Activated CD4-positive, alpha-beta T cell treated with anti-CD3 and anti-CD28 coated beads, Interleukin-2, amount 50 U/mL, for 16 hours (primary cell): ENCODE data around the gene PREPL.
"Not testable (repeated sequence)": the region's sequence is repeated elsewhere in the genome, so short reads cannot be mapped to it uniquely, and the experiment has no call there.

Experiments used
- DNase-seq: peaks from one replicate; pipeline ENCODE4 v3.0.0-alpha.2; 2020

Gene PREPL

GRCh38 chr2:44347526-44347925 lies 13.8 kb downstream of the PREPL start:
- no peak for DNase-seq

GRCh38 chr2:44342854-44343253 lies 18.4 kb downstream of the PREPL start:
- DNase-seq = peak; percentile 16

GRCh38 chr2:44335806-44336538 lies 25.3 kb downstream of the PREPL start:
- DNase-seq = no peak

- DNase-seq = no peak
These were observed 27.3 kb downstream of the PREPL start for GRCh38 chr2:44333994-44334393.

GRCh38 chr2:44330801-44331200 lies 30.5 kb downstream of the PREPL start:
- DNase-seq = no peak

- no peak for DNase-seq
These were observed 32.0 kb downstream of the PREPL start for GRCh38 chr2:44329343-44329742.

- no peak for DNase-seq
These were observed 32.5 kb downstream of the PREPL start for GRCh38 chr2:44328750-44329149.

GRCh38 chr2:44326548-44327264 lies 34.6 kb downstream of the PREPL start:
- DNase-seq = no peak

- no peak for DNase-seq
These were observed 35.4 kb downstream of the PREPL start for GRCh38 chr2:44325897-44326296.

GRCh38 chr2:44324971-44325426 lies 36.3 kb downstream of the PREPL start:
- DNase-seq = no peak

GRCh38 chr2:44321360-44321759 lies 39.9 kb downstream of the PREPL start:
- DNase-seq = no peak

GRCh38 chr2:44320832-44321231 lies 40.5 kb downstream of the PREPL start:
- DNase-seq = no peak

GRCh38 chr2:44315945-44316344 lies 45.3 kb downstream of the PREPL start:
- no peak for DNase-seq

- no peak for DNase-seq
These were observed 46.9 kb downstream of the PREPL start for GRCh38 chr2:44314362-44314761.

- DNase-seq = no peak
These were observed 51.0 kb downstream of the PREPL start for GRCh38 chr2:44310287-44310686.

- no peak for DNase-seq
These were observed 55.4 kb downstream of the PREPL start for GRCh38 chr2:44305882-44306281.

GRCh38 chr2:44304258-44304657 lies 57.0 kb downstream of the PREPL start:
- no peak for DNase-seq

GRCh38 chr2:44303766-44304165 lies 57.5 kb downstream of the PREPL start:
- DNase-seq = not testable (repeated sequence)

GRCh38 chr2:44301111-44301510 lies 60.2 kb downstream of the PREPL start:
- DNase-seq = no peak

GRCh38 chr2:44299635-44300034 lies 61.7 kb downstream of the PREPL start:
- DNase-seq = no peak

- no peak for DNase-seq
These were observed 63.9 kb downstream of the PREPL start for GRCh38 chr2:44297431-44297830.

GRCh38 chr2:44296653-44297052 lies 64.6 kb downstream of the PREPL start:
- no peak for DNase-seq

- no peak for DNase-seq
These were observed 65.5 kb downstream of the PREPL start for GRCh38 chr2:44295633-44296359.

- no peak for DNase-seq
These were observed 66.2 kb downstream of the PREPL start for GRCh38 chr2:44295113-44295512.
